HepG2 (cell line): ENCODE measurements around the gene TFDP1. TPM values are rescaled to one million over a fixed set of nuclear protein-coding genes. Genes with fewer than 3 reads are reported as not detected.

Experiments used
- ARID4A ChIP-seq: sonication (generic); formaldehyde crosslinking; IDR thresholded peaks from 2 replicates; pipeline ENCODE4 v1.5.0; 2020; ENCODE audit warnings: mild to moderate bottlenecking, missing genetic modification reagents, borderline replicate concordance
- ATF4 ChIP-seq, 2 experiments: fragments of 450-650 bp in 1 of 2; sonication (generic) in 1 of 2; formaldehyde crosslinking; IDR thresholded peaks; 2 replicates each; pipeline versions ENCODE4 v1.5.0 to v1.8.0; 2020 to 2022; ENCODE audit warnings: mild to moderate bottlenecking in 1 of 2, missing genetic modification reagents in 1 of 2
- CREM ChIP-seq, 2 experiments: sonication (generic) in 1 of 2; formaldehyde crosslinking in 1 of 2; IDR thresholded peaks; 2 replicates each; pipeline versions ENCODE4 v1.4.0 to v1.6.1; 2016 to 2020; ENCODE audit warnings: antibody characterized with exemption in 1 of 2, mild to moderate bottlenecking in 1 of 2, missing genetic modification reagents in 1 of 2
- DNMT3B ChIP-seq: conservative IDR thresholded peaks from 2 replicates; pipeline ENCODE4 v1.6.1; 2016; ENCODE audit warnings: missing biosample characterization, control low read depth
- EEA1 ChIP-seq: sonication (generic); formaldehyde crosslinking; IDR thresholded peaks from 2 replicates; pipeline ENCODE4 v1.5.1; 2020; ENCODE audit warnings: mild to moderate bottlenecking, missing genetic modification reagents, borderline replicate concordance
- GATAD2A ChIP-seq: IDR thresholded peaks from 2 replicates; pipeline ENCODE4 v1.6.1; 2016
- KDM2A ChIP-seq: sonication (generic); formaldehyde crosslinking; IDR thresholded peaks from 2 replicates; pipeline ENCODE4 v1.4.0; 2020; ENCODE audit warnings: low read depth, missing genetic modification reagents, borderline replicate concordance
- KLF13 ChIP-seq: sonication (generic); formaldehyde crosslinking; IDR thresholded peaks from 2 replicates; pipeline ENCODE4 v1.4.0; 2020; ENCODE audit warnings: mild to moderate bottlenecking, missing genetic modification reagents
- PCBP2 ChIP-seq: fragments of 200-400 bp; formaldehyde crosslinking; optimal IDR thresholded peaks from 2 replicates; pipeline ENCODE3; 2018; ENCODE audit warnings: low read length, low read depth; ENCODE audit not compliant: poor library complexity, severe bottlenecking
- RARG ChIP-seq: sonication (generic); formaldehyde crosslinking; IDR thresholded peaks from 2 replicates; pipeline ENCODE4 v1.4.0; 2020; ENCODE audit warnings: low read depth, mild to moderate bottlenecking, missing genetic modification reagents
- SMARCC2 ChIP-seq: fragments of 450-650 bp; IDR thresholded peaks from 2 replicates; pipeline ENCODE4 v1.6.1; 2017; ENCODE audit warnings: antibody characterized with exemption, mild to moderate bottlenecking
- ZNF17 ChIP-seq: sonication (generic); formaldehyde crosslinking; IDR thresholded peaks from 2 replicates; pipeline ENCODE4 v1.5.0; 2020; ENCODE audit warnings: mild to moderate bottlenecking, missing genetic modification reagents
- ZNF326 ChIP-seq: sonication (generic); formaldehyde crosslinking; IDR thresholded peaks from 2 replicates; pipeline ENCODE4 v1.4.0; 2020; ENCODE audit warnings: missing genetic modification reagents, borderline replicate concordance
- ZNF510 ChIP-seq: sonication (generic); formaldehyde crosslinking; IDR thresholded peaks from 2 replicates; pipeline ENCODE4 v1.4.0; 2020; ENCODE audit warnings: low read depth, mild to moderate bottlenecking, missing genetic modification reagents
- ZNF792 ChIP-seq: IDR thresholded peaks from 2 replicates; pipeline ENCODE4 v1.6.1; 2016
- polyA plus RNA-seq, 8 experiments: library from polyadenylated mRNA; depleted of rRNA in 3 of 8; stranded (reverse) in 7 of 8; unstranded in 1 of 8; fragments of >200 nt; fragmentation: Illumina TruSeq in 4 of 8; extraction: Trizol in 4 of 8; gene quantifications; 2 replicates each; pipeline versions ENCODE4 v1.2.1 to v1.2.3, GENCODE V29; 2011 to 2016; ENCODE audit warnings: low read depth in 4 of 8, missing spikeins in 1 of 8, mixed read lengths in 1 of 8; ENCODE audit not compliant: insufficient read depth in 1 of 8
- total RNA-seq, 5 experiments: library from RNA; depleted of rRNA; stranded (reverse); fragments of >200 nt; fragmentation: Illumina TruSeq; extraction: Trizol; gene quantifications; 2 replicates each; pipeline ENCODE4 v1.2.3, GENCODE V29; 2016; ENCODE audit warnings: low read depth in 1 of 5
- TF ChIP-seq, protein P1 (sequence below): sonication (generic); formaldehyde crosslinking; IDR thresholded peaks from 2 replicates; pipeline ENCODE4 v1.5.1; 2020; ENCODE audit warnings: mild to moderate bottlenecking, missing genetic modification reagents, moderate library complexity
- TF ChIP-seq, protein P2 (sequence below): IDR thresholded peaks from 2 replicates; pipeline ENCODE4 v1.6.1; 2016; ENCODE audit warnings: low read depth, borderline replicate concordance
- TF ChIP-seq, protein P3 (sequence below): IDR thresholded peaks from 2 replicates; pipeline ENCODE4 v1.6.1; 2016; ENCODE audit warnings: low read depth, control low read depth

The TFDP1 gene
- total and polyA plus RNA-seq, 2 of the 13 experiments (the other 11 are each of a cell fraction or from before 2014, with no cell fraction given) = 38.0 to 84.2 TPM

DNA sequence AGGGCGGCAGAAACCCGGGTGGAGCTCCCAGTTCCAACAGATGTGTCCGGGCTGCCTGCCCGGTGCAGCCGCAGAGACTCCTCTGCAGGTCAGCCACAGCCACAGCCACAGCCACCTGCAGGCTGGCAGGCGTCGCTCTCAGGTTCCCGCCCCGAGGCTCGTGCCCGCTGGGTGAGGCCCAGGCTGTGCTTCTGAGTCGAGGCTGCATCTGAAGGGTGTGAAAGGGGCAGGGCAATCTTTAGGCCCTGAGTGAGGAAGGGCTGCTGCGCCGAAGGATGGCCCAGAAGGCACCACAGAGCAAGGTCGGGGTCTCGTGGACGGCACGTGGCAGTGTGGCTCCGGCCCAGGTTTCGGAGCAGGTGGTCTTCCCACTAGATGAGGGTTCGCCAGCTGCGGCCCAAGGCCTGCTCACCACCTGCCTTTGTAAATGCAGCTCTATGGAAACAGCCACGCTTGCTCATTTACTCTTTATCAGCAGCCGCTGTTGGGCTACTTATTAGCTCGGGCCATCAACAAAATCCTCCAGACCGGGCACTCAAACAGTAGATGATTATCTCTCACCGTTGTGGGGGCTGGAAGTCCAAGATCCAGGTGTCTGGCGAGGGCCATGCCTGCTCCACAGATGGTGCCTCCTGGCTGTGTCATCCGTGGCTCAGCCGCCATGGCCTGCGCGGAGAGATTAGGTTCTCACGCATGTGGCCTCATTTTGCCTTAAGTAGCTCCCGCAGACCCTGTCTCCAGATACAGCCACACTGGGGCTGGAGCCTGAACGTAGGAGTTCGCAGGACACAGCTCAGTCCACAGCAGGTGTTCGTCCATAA, 40.3 kb upstream of the TFDP1 start (continued):
- TF ChIP-seq ARID4A (peak; percentile 44; the same call in 1 of the 2 replicates), KDM2A (CRISPR knock-in tag) (no peak), PCBP2 (no peak), ZNF17 (CRISPR knock-in tag) (no peak), CREM (IDR thresholded peaks at IDR 0.05) (no peak), CREM (CRISPR knock-in tag; IDR thresholded peaks at IDR 0.05) (no peak), ATF4 (CRISPR knock-in tag; IDR thresholded peaks at IDR 0.05) (no peak), DNMT3B (CRISPR knock-in tag) (no peak), RARG (no peak), ZNF510 (CRISPR knock-in tag) (no peak), EEA1 (peak; percentile 28; the same call in 1 of the 2 replicates), ZNF326 (CRISPR knock-in tag) (no peak), SMARCC2 (no peak), GATAD2A (CRISPR knock-in tag) (0 out of 2 replicates have a peak, but pooled peaks have one; percentile 24), KLF13 (no peak), ZNF792 (peak; percentile 94)
- TF ChIP-seq, protein P1, sequence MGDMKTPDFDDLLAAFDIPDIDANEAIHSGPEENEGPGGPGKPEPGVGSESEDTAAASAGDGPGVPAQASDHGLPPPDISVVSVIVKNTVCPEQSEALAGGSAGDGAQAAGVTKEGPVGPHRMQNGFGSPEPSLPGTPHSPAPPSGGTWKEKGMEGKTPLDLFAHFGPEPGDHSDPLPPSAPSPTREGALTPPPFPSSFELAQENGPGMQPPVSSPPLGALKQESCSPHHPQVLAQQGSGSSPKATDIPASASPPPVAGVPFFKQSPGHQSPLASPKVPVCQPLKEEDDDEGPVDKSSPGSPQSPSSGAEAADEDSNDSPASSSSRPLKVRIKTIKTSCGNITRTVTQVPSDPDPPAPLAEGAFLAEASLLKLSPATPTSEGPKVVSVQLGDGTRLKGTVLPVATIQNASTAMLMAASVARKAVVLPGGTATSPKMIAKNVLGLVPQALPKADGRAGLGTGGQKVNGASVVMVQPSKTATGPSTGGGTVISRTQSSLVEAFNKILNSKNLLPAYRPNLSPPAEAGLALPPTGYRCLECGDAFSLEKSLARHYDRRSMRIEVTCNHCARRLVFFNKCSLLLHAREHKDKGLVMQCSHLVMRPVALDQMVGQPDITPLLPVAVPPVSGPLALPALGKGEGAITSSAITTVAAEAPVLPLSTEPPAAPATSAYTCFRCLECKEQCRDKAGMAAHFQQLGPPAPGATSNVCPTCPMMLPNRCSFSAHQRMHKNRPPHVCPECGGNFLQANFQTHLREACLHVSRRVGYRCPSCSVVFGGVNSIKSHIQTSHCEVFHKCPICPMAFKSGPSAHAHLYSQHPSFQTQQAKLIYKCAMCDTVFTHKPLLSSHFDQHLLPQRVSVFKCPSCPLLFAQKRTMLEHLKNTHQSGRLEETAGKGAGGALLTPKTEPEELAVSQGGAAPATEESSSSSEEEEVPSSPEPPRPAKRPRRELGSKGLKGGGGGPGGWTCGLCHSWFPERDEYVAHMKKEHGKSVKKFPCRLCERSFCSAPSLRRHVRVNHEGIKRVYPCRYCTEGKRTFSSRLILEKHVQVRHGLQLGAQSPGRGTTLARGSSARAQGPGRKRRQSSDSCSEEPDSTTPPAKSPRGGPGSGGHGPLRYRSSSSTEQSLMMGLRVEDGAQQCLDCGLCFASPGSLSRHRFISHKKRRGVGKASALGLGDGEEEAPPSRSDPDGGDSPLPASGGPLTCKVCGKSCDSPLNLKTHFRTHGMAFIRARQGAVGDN (CRISPR knock-in tag) = peak; percentile 93
- TF ChIP-seq, protein P2, sequence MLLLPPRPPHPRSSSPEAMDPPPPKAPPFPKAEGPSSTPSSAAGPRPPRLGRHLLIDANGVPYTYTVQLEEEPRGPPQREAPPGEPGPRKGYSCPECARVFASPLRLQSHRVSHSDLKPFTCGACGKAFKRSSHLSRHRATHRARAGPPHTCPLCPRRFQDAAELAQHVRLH = no peak
- TF ChIP-seq, protein P3, sequence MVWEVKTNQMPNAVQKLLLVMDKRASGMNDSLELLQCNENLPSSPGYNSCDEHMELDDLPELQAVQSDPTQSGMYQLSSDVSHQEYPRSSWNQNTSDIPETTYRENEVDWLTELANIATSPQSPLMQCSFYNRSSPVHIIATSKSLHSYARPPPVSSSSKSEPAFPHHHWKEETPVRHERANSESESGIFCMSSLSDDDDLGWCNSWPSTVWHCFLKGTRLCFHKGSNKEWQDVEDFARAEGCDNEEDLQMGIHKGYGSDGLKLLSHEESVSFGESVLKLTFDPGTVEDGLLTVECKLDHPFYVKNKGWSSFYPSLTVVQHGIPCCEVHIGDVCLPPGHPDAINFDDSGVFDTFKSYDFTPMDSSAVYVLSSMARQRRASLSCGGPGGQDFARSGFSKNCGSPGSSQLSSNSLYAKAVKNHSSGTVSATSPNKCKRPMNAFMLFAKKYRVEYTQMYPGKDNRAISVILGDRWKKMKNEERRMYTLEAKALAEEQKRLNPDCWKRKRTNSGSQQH (CRISPR knock-in tag) = no peak
